ENCODE measurements around the gene DHDH. TPM values are rescaled to one million over a fixed set of nuclear protein-coding genes. Genes with fewer than 3 reads are reported as not detected.

DHDH gene
- total and polyA plus RNA-seq, 12 donors = 0.17 to 0.51 TPM; not detected in 10

GRCh38 chr19:48968179-48968661 is 34.7 kb downstream of the DHDH start:
- 59 to 62% methylated on average over 4 of the region's 4 CpGs for WGBS, 2 donors
- DNase-seq (no peak), ATAC-seq (no peak)
- no peak for TF ChIP-seq CTCF (IDR thresholded peaks at IDR 0.05)
- Histone ChIP-seq H3K4me3 (no peak overlapping the region), H3K27ac (peak overlapping the region in 9 of 10 donors; percentile 1 to 96 (median 68)), H3K9me3 (no peaks in the 10 kb centered on the region), H3K36me3 (peaks cover 0 to 75% (median 49%) of the 10 kb centered on the region in 9 donors), H3K4me1 (peaks cover 15 to 69% (median 55%) of the 10 kb centered on the region in 9 donors), H3K27me3 (no peaks in the 10 kb centered on the region)
- intact Hi-C loops (cut with DNase I) = loop anchor here in 7 of 10 donors (5.0 to 10.0 kb wide), 7 partner anchors 91 to 333 kb away; partner anchors contain the start of genes PPP1R15A (in 4 of the 7), CA11 (in 2 of the 7) and DBP (in 2 of the 7)

DNA sequence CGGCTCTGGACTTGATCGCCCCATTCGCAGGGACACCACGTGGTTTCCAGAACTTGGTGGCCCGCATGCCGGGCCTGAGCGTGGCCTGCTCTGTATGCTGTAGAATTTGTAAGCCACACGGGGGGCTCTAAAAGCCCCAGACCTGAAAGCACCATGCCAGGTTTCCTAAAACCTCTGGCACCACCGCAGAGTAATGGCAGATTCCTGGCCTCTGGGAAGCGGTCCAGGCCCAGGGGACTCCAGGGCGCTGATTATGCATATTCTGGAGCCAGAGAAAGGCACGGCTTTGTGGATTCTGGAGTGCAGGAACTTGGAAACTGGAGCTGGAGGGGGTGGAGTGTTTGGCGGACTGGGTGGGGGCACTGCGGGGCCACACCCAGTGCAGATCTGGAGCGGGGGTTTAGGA is 35.3 kb downstream of the DHDH start:
- H3K27me3 ChIP-seq = no peaks in the 10 kb centered on the region
- peaks cover 13 to 63% (median 49%) of the 10 kb centered on the region in 9 donors for H3K4me1 ChIP-seq
- no peak for TF ChIP-seq CTCF (IDR thresholded peaks at IDR 0.05)
- H3K4me3 ChIP-seq = no peak overlapping the region
- DNase-seq = no peak
- ATAC-seq = no peak
- intact Hi-C loops (cut with DNase I) = loop anchor here in 7 of 10 donors (5.0 to 10.0 kb wide), 7 partner anchors 92 to 334 kb away; partner anchors contain the start of genes PPP1R15A (in 4 of the 7), CA11 (in 2 of the 7) and DBP (in 2 of the 7)
- peak overlapping the region in 9 of 10 donors; percentile 1 to 96 (median 68) for H3K27ac ChIP-seq
- 77 to 79% methylated on average over 15 of the region's 15 CpGs for WGBS, 2 donors
- peaks cover 0 to 81% (median 55%) of the 10 kb centered on the region in 9 donors for H3K36me3 ChIP-seq
- no peaks in the 10 kb centered on the region for H3K9me3 ChIP-seq

- Histone ChIP-seq H3K4me1 (peaks cover 8 to 56% (median 42%) of the 10 kb centered on the region in 9 donors), H3K4me3 (no peak overlapping the region), H3K27me3 (no peaks in the 10 kb centered on the region), H3K9me3 (no peaks in the 10 kb centered on the region), H3K36me3 (peaks cover 0 to 88% (median 62%) of the 10 kb centered on the region in 9 donors), H3K27ac (peak overlapping the region in 3 of 10 donors; percentile 38 to 93 (median 68))
- 94% methylated on average over 45 of the region's 45 CpGs for whole genome bisulfite sequencing, 2 donors
- intact Hi-C loops (cut with DNase I) = loop anchor here in 9 of 10 donors (2.0 to 10.0 kb wide), 11 partner anchors 92 to 335 kb away; partner anchors contain the start of genes PPP1R15A (in 4 of the 9), CA11 (in 2 of the 9) and DBP (in 2 of the 9)
- TF ChIP-seq CTCF (IDR thresholded peaks at IDR 0.05) = no peak
- DNase-seq (no peak), ATAC-seq (no peak)
Observed at GRCh38 chr19:48969276-48970138, 36.0 kb downstream of the DHDH start.

DNA sequence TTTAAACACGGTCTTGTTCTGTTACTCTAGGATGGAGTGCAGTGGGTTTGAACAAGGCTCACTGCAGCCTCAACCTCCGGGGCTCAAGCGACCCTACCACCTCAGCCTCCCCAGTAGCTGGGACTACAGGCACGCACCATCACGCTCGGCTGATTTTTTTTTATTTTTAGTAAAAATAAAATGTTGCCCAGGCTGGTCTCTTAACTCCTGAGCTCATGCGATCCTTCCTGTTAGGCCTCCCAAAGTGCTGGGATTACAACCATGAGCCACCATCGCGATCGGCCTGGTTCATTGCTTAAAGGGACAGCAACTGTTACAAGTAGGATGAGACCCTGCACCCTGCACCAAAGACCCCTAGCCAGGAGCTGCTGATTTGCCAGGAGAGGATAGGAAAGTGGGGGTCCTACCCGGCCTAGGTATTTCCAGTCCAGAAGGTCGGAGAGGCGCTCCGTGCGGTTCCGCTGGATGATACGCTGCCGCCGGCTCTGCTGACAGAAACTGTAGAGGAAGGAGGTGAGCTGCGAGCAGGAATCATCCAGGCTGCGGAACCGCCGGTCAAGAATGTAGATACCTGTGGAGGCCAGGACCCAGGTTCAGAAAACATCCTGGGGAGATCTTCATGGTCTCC is 36.8 kb downstream of the DHDH start:
- ATAC-seq (no peak), DNase-seq (no peak)
- Histone ChIP-seq H3K27me3 (no peaks in the 10 kb centered on the region), H3K36me3 (peaks cover 0 to 93% (median 64%) of the 10 kb centered on the region in 9 donors), H3K9me3 (no peaks in the 10 kb centered on the region), H3K4me3 (no peak overlapping the region), H3K27ac (peak overlapping the region in 7 of 10 donors; percentile 3 to 68 (median 39)), H3K4me1 (peaks cover 5 to 52% (median 39%) of the 10 kb centered on the region in 9 donors)
- 89 to 90% methylated on average over 23 of the region's 23 CpGs for WGBS, 2 donors
- intact Hi-C loops (cut with DNase I) = loop anchor here in 6 of 10 donors (2.0 to 10.0 kb wide), 6 partner anchors 127 to 178 kb away; no protein-coding TSS in a partner anchor
- no peak for TF ChIP-seq CTCF (IDR thresholded peaks at IDR 0.05)

Measured in heart right ventricle (tissue), 16 donors.